ENCODE results near the gene PLCD3. TPM values are rescaled to one million over a fixed set of nuclear protein-coding genes. Genes with fewer than 3 reads are reported as not detected.

PLCD3 gene
- total and polyA plus RNA-seq, 10 of the 15 experiments (the other 5 are each of a cell fraction or from before 2014, with no cell fraction given) = 0.02 to 1.6 (median 0.44) TPM

DNA sequence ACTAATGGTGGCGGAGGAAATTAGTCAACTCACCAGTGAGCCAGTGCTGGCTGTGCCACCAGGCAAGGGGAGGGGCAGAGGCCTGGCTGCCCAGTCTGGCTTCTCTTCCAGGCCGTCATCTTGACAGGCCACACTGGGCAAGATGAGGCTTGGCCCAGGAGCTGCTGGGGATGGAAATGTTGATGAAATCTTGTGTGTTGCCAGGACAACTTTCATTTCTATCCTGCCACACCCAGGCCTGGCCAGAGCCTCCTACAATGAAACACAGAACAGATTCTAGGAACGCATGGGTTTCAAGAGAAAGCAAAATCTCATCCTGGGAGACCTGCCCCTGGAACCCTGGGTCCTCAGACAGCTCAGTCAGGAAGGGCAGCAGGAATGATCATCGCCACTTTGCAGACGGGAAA is 38.6 kb upstream of the PLCD3 start:
- H3K4me1 ChIP-seq (ENCODE audit: control insufficient read depth, insufficient read depth, low read length) = peaks cover 7% of the 10 kb centered on the region; the same call in 1 of the 2 replicates
- H4K20me1 ChIP-seq (ENCODE audit: control insufficient read depth, insufficient read depth) = no peaks in the 10 kb centered on the region
- ChIA-PET SMC1A (ENCODE audit: uncharacterized antibody, unreplicated experiment) (no interaction called here), RAD21 (ENCODE audit: unreplicated experiment) (interaction anchor here (0.9 kb wide), 1 partner anchor 9 kb away, joined by 3 read pairs; the partner anchor contains the start of gene HEXIM2), CTCF (interaction anchor here (3.1 to 4.7 kb wide), 2 partner anchors 27 to 36 kb away, joined by 17 to 19 read pairs; partner anchors contain the start of gene ACBD4), POLR2A (interaction anchor here (1.6 kb wide), 1 partner anchor 9 kb away, joined by 4 read pairs; the partner anchor contains the start of gene HEXIM2)
- H3K9ac ChIP-seq (ENCODE audit: control insufficient read depth, insufficient read depth, low read length) = no peak overlapping the region
- H3K27ac ChIP-seq (ENCODE audit: control insufficient read depth, insufficient read depth) = no peak overlapping the region
- in situ Hi-C loops (cut with MboI) = no loop called here
- WGBS (ENCODE audit: insufficient coverage, insufficient replicate concordance, low lambda C conversion rate, missing lambda C conversion rate) = 98% methylated on average over 5 of the region's 5 CpGs
- FAIRE-seq (no peak), ATAC-seq (no peak), DNase-seq (ENCODE audit: low read depth, low spot score) (no peak)
- H3K4me3 ChIP-seq = no peak overlapping the region
- H2AFZ ChIP-seq (ENCODE audit: control insufficient read depth, low read depth, low read length) = no peak overlapping the region
- no peaks in the 10 kb centered on the region for H3K9me3 ChIP-seq (replicated peaks; ENCODE audit: control insufficient read depth, insufficient read depth, low read length)
- intact Hi-C loops (cut with micrococcal nuclease; ENCODE audit: unreplicated experiment) = no loop called here
- no peaks in the 10 kb centered on the region for H3K27me3 ChIP-seq (replicated peaks in 1 of 2; ENCODE audit: control insufficient read depth in 2 of 2, insufficient read depth in 2 of 2, low read length in 1 of 2)
- TF ChIP-seq, protein P1, sequence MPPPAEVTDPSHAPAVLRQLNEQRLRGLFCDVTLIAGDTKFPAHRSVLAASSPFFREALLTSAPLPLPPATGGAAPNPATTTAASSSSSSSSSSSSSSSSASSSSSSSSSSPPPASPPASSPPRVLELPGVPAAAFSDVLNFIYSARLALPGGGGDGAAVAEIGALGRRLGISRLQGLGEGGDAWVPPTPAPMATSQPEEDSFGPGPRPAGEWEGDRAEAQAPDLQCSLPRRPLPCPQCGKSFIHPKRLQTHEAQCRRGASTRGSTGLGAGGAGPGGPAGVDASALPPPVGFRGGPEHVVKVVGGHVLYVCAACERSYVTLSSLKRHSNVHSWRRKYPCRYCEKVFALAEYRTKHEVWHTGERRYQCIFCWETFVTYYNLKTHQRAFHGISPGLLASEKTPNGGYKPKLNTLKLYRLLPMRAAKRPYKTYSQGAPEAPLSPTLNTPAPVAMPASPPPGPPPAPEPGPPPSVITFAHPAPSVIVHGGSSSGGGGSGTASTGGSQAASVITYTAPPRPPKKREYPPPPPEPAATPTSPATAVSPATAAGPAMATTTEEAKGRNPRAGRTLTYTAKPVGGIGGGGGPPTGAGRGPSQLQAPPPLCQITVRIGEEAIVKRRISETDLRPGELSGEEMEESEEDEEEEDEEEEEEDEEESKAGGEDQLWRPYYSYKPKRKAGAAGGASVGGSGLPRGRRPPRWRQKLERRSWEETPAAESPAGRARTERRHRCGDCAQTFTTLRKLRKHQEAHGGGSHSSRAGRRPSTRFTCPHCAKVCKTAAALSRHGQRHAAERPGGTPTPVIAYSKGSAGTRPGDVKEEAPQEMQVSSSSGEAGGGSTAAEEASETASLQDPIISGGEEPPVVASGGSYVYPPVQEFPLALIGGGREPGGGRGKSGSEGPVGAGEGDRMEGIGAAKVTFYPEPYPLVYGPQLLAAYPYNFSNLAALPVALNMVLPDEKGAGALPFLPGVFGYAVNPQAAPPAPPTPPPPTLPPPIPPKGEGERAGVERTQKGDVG (CRISPR knock-in tag; IDR thresholded peaks at IDR 0.05) = no peak
- TF ChIP-seq ZNF622 (IDR thresholded peaks at IDR 0.05) (no peak), ATF7 (IDR thresholded peaks at IDR 0.05; ENCODE audit: low read depth) (no peak), SMAD5 (IDR thresholded peaks at IDR 0.05; ENCODE audit: low read depth) (no peak), NR2C1 (IDR thresholded peaks at IDR 0.05) (no peak)
- H3K4me2 ChIP-seq (ENCODE audit: control insufficient read depth, insufficient read depth) = no peak overlapping the region
- no TSS peak for BruUV-seq (replicated peaks)
- H3K36me3 ChIP-seq (ENCODE audit: control insufficient read depth in 2 of 2, insufficient read depth in 2 of 2, low read length in 1 of 2) = no peaks in the 10 kb centered on the region
- no peaks in the 10 kb centered on the region for H3K79me2 ChIP-seq (ENCODE audit: control insufficient read depth, insufficient read depth, low read length)
